Astrocyte (in vitro differentiated cells and primary cell): ENCODE results near the gene COMMD4. TPM values are rescaled to one million over a fixed set of nuclear protein-coding genes. Genes with fewer than 3 reads are reported as not detected.
"Not testable (repeated sequence)": the region's sequence is repeated elsewhere in the genome, so short reads cannot be mapped to it uniquely, and the experiment has no call there.

ENCODE experiments used
- DNase-seq: peaks from one replicate; pipeline ENCODE4 v3.0.0-alpha.2; 2010; ENCODE audit warnings: low read depth
- FAIRE-seq: peaks from 2 replicates; lab custom pipeline; 2011; peaks lifted over from hg19 to GRCh38; lab: Jason Lieb, UNC
- H2AFZ ChIP-seq: 2 replicates; pipeline ENCODE4 v1.6.0; 2012; ENCODE audit warnings: low read depth, low read length, inconsistent platforms
- H3K27ac ChIP-seq: 2 replicates; pipeline ENCODE4 v1.5.1; 2011; ENCODE audit warnings: low read depth, low read length, inconsistent platforms
- H3K27me3 ChIP-seq: 2 replicates; pipeline ENCODE4 v1.6.0; 2011; ENCODE audit warnings: low read length, inconsistent platforms; ENCODE audit not compliant: insufficient read depth
- H3K36me3 ChIP-seq: 2 replicates; pipeline ENCODE4 v1.5.1; 2011; ENCODE audit warnings: low read length, inconsistent platforms; ENCODE audit not compliant: insufficient read depth
- H3K4me1 ChIP-seq: 2 replicates; pipeline ENCODE4 v1.5.1; 2011; ENCODE audit warnings: low read length, inconsistent platforms; ENCODE audit not compliant: insufficient read depth
- H3K4me2 ChIP-seq: 2 replicates; pipeline ENCODE4 v1.6.0; 2012; ENCODE audit warnings: low read length, inconsistent platforms
- H3K4me3 ChIP-seq: 2 replicates; pipeline ENCODE4 v1.5.1; 2011; ENCODE audit warnings: low read depth, mild to moderate bottlenecking, low read length, inconsistent platforms; ENCODE audit not compliant: insufficient read depth
- H3K79me2 ChIP-seq: 2 replicates; pipeline ENCODE4 v1.6.0; 2012; ENCODE audit warnings: mild to moderate bottlenecking, low read length, inconsistent platforms; ENCODE audit not compliant: insufficient read depth
- H3K9ac ChIP-seq: 2 replicates; pipeline ENCODE4 v1.6.0; 2012; ENCODE audit warnings: mild to moderate bottlenecking, low read length, inconsistent platforms
- H3K9me3 ChIP-seq: 2 replicates; pipeline ENCODE4 v1.5.1; 2012; ENCODE audit warnings: low read depth, mild to moderate bottlenecking, low read length, inconsistent platforms; ENCODE audit not compliant: insufficient read depth
- H4K20me1 ChIP-seq: 2 replicates; pipeline ENCODE4 v1.6.0; 2012; ENCODE audit warnings: low read length, inconsistent platforms; ENCODE audit not compliant: insufficient read depth
- H3K27ac Mint-ChIP-seq: one replicate; pipeline ENCODE4 v1.8.0; 2021; ENCODE audit warnings: mild to moderate bottlenecking, mixed read lengths; ENCODE audit not compliant: unreplicated experiment
- H3K27me3 Mint-ChIP-seq: one replicate; pipeline ENCODE4 v1.8.0; 2021; ENCODE audit warnings: low read depth, mixed read lengths; ENCODE audit not compliant: unreplicated experiment
- H3K36me3 Mint-ChIP-seq: one replicate; pipeline ENCODE4 v1.8.0; 2021; ENCODE audit warnings: low read depth, mixed read lengths; ENCODE audit not compliant: unreplicated experiment
- H3K4me1 Mint-ChIP-seq: one replicate; pipeline ENCODE4 v1.8.0; 2021; ENCODE audit warnings: low read depth, mixed read lengths; ENCODE audit not compliant: unreplicated experiment
- H3K4me3 Mint-ChIP-seq: one replicate; pipeline ENCODE4 v1.8.0; 2021; ENCODE audit warnings: mild to moderate bottlenecking, moderate library complexity, mixed read lengths; ENCODE audit not compliant: unreplicated experiment
- H3K9me3 Mint-ChIP-seq: one replicate; pipeline ENCODE4 v1.8.0; 2021; ENCODE audit warnings: mild to moderate bottlenecking, mixed read lengths; ENCODE audit not compliant: unreplicated experiment
- EZH2 ChIP-seq: IDR thresholded peaks from 2 replicates; pipeline ENCODE4 v1.6.1; 2012; ENCODE audit warnings: mild to moderate bottlenecking, low read length, inconsistent platforms; ENCODE audit not compliant: insufficient read depth
- microRNA-seq: library from miRNA; unstranded; fragments of <30 nt; microRNA quantifications from one replicate; pipeline ENCODE4 v1.2.0, GENCODE V29; 2020
- total RNA-seq: library from RNA; stranded (reverse); gene quantifications from 2 replicates; pipeline ENCODE4 v1.2.1, GENCODE V29; 2021
- TF ChIP-seq, protein P1 (sequence below): IDR thresholded peaks from 2 replicates; pipeline ENCODE4 v1.5.1; 2011; ENCODE audit warnings: low read depth, mild to moderate bottlenecking, inconsistent platforms, low read length, moderate library complexity; ENCODE audit not compliant: insufficient read depth

Gene COMMD4
- total RNA-seq, 1 donor from 2014 or later = 61.0 TPM

DNA sequence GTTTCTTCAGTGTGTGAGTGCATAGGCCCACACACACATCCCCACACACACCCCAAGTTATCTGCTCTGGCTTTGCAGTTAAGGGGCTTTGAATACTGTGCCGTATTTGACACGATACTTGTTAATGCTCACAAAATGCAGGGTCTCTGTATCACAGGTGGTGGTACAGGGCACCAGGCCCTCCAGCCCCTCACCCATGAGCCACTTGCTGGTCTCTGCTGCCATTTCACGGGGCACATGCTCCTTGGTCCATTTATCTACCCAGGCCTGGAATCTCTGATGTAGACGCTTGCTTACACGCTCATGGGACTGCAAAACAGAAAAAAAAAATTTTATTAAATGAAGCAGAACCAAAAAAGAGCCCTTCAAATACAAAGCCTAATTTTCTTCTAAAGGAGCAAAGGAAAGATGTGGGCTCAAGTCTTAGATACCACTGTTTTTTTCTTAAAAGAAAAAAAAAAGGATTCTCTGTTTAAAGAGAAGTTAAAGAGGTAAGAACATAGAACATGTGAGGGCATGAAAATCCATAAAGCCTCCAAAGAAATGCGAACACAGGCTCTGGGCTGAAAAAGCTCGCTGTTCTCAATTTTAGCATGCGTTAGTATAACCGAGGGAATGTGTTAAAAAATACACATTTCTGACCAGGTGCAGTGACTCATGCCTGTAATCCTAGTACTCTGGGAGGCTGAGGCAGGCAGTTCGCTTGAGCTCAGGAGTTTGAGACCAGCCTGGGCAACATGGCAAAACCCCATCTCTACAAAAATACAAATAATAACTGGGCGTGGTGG, 36.2 kb downstream of the COMMD4 start:
- DNase-seq (no peak), FAIRE-seq (no peak)
- Histone ChIP-seq H3K27ac (no peak overlapping the region), H2AFZ (no peak overlapping the region), H3K4me3 (no peak overlapping the region), H3K4me2 (no peak overlapping the region), H3K4me1 (peaks cover 16% of the 10 kb centered on the region), H4K20me1 (peaks cover 18% of the 10 kb centered on the region), H3K27me3 (no peaks in the 10 kb centered on the region), H3K36me3 (peaks cover 29% of the 10 kb centered on the region), H3K9ac (no peak overlapping the region), H3K79me2 (peaks cover 21% of the 10 kb centered on the region), H3K9me3 (no peaks in the 10 kb centered on the region)
- Mint-ChIP-seq H3K4me1 (peaks cover 12% of the 10 kb centered on the region), H3K27me3 (no peaks in the 10 kb centered on the region), H3K9me3 (no peaks in the 10 kb centered on the region), H3K27ac (no peak overlapping the region), H3K4me3 (no peak overlapping the region), H3K36me3 (peaks cover 20% of the 10 kb centered on the region)
- TF ChIP-seq, protein P1, sequence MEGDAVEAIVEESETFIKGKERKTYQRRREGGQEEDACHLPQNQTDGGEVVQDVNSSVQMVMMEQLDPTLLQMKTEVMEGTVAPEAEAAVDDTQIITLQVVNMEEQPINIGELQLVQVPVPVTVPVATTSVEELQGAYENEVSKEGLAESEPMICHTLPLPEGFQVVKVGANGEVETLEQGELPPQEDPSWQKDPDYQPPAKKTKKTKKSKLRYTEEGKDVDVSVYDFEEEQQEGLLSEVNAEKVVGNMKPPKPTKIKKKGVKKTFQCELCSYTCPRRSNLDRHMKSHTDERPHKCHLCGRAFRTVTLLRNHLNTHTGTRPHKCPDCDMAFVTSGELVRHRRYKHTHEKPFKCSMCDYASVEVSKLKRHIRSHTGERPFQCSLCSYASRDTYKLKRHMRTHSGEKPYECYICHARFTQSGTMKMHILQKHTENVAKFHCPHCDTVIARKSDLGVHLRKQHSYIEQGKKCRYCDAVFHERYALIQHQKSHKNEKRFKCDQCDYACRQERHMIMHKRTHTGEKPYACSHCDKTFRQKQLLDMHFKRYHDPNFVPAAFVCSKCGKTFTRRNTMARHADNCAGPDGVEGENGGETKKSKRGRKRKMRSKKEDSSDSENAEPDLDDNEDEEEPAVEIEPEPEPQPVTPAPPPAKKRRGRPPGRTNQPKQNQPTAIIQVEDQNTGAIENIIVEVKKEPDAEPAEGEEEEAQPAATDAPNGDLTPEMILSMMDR = no peak
- no peak for TF ChIP-seq EZH2

- Histone ChIP-seq H3K4me1 (no peaks in the 10 kb centered on the region), H2AFZ (no peak overlapping the region), H3K4me2 (no peak overlapping the region), H3K27me3 (no peaks in the 10 kb centered on the region), H4K20me1 (peaks cover 5% of the 10 kb centered on the region), H3K4me3 (no peak overlapping the region), H3K9me3 (no peaks in the 10 kb centered on the region), H3K27ac (no peak overlapping the region), H3K9ac (no peak overlapping the region), H3K79me2 (no peaks in the 10 kb centered on the region), H3K36me3 (peaks cover 40% of the 10 kb centered on the region)
- Mint-ChIP-seq H3K27me3 (no peaks in the 10 kb centered on the region), H3K4me1 (no peaks in the 10 kb centered on the region), H3K9me3 (no peaks in the 10 kb centered on the region), H3K27ac (no peak overlapping the region), H3K36me3 (peaks cover 9% of the 10 kb centered on the region), H3K4me3 (no peak overlapping the region)
- FAIRE-seq = no peak
- TF ChIP-seq, protein P1 = no peak
- TF ChIP-seq EZH2 = no peak
- no peak for DNase-seq
Measured at GRCh38 chr15:75380773-75381172, 44.9 kb downstream of the COMMD4 start.

GRCh38 chr15:75383986-75384385, 48.1 kb downstream of the COMMD4 start:
- not testable (repeated sequence) for H3K36me3 Mint-ChIP-seq, FAIRE-seq, H3K9me3 Mint-ChIP-seq

More at GRCh38 chr15:75383986-75384385, 48.1 kb downstream of the COMMD4 start:
- DNase-seq, H3K27ac ChIP-seq, H3K4me2 ChIP-seq, H3K27me3 ChIP-seq, H3K4me3 ChIP-seq, H3K9ac ChIP-seq, H3K4me3 Mint-ChIP-seq, H3K4me1 Mint-ChIP-seq, H3K9me3 ChIP-seq, H3K4me1 ChIP-seq, H3K27ac Mint-ChIP-seq, H3K79me2 ChIP-seq, H2AFZ ChIP-seq, H4K20me1 ChIP-seq, H3K27me3 Mint-ChIP-seq: not testable (repeated sequence)
- H3K36me3 ChIP-seq = peaks cover 52% of the 10 kb centered on the region

Small RNA genes lying within 50 kb of the gene (microRNA-seq; reads per million reads assigned to microRNA genes)
- gene MIR631 = not detected

Other genes with a start within 250 kb of the COMMD4 start
- gene C15orf39, start 134.2 kb upstream of the COMMD4 start, total RNA-seq = 21.6 and 21.8 TPM in 2 replicates
- not detected in 2 replicates for gene GOLGA6C, start 77.7 kb upstream of the COMMD4 start, total RNA-seq
- gene GOLGA6D, start 53.2 kb upstream of the COMMD4 start, total RNA-seq = not detected in 2 replicates
- 4.9 and 5.1 TPM in 2 replicates for gene NEIL1, start 11.0 kb downstream of the COMMD4 start, total RNA-seq
- 76.5 and 80.8 TPM in 2 replicates for gene MAN2C1, start 32.5 kb downstream of the COMMD4 start, total RNA-seq
- 49.9 and 54.0 TPM in 2 replicates for gene SIN3A, start 115.6 kb downstream of the COMMD4 start, total RNA-seq
- gene PTPN9, start 243.3 kb downstream of the COMMD4 start, total RNA-seq = 34.7 and 37.5 TPM in 2 replicates